HG03342 (cell line): Measurements from ENCODE around the gene SFSWAP.
"Not testable (repeated sequence)": the region's sequence is repeated elsewhere in the genome, so short reads cannot be mapped to it uniquely, and the experiment has no call there.

Source experiments
- ATAC-seq: cut with Tn5 transposase; IDR thresholded peaks from one replicate; pipeline ENCODE4 v1.9.1; 2021; ENCODE audit warnings: mild to moderate bottlenecking, moderate library complexity; ENCODE audit not compliant: unreplicated experiment

The SFSWAP gene

DNA sequence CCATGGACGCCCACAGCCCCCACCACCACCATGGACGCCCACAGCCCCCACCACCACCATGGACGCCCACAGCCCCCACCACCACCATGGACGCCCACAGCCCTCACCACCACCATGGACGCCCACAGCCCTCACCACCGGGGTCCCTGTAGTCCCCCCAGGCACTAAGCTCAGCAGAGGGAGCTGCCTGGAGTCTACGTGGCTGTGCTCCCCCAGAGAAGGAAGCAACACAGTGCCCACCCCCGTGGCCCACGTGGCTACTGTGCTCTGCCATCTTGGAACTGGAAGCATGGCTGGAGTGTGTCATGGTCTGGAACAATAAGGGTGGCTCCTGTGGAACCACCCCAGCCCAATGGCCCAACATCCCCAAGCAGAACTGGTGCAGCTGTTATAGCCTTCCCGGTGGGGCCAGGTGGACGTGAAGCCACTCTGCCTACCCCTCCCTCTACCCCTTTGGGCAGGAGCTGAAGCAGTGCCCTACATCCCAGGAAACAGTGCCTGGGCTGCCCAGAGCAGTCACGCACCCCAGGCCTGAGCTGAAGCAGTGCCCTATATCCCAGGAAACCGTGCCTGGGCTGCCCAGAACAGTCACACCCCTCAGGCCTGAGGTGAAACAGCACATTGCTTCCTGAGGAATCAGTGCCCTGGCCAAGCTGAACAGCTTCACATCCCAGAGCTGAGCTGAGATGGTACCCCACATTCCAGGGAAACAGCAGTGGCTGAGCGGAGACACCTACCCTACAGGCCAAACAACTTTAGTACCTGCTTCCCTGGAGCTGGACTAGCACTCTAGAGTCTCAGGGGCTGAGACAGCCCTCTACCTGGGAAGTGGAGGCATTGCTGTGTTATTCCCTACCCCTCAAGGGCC lies 9.0 kb upstream of the SFSWAP start:
- no peak for ATAC-seq

DNA sequence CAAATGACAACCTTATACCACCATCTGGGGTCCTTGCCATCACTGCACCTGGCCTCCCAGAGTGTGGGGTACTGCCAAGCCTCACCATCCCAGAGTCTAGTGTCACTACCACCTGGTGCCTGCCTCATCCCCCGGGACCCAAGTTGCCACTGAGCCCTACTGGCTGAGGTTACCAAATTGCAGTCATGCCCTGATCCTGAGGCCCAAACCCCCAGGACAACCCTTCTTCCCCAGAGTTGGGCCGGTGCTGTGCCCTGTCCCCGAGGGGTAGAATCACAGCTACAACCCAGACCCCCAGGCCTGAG lies 8.4 kb upstream of the SFSWAP start:
- no peak for ATAC-seq

DNA sequence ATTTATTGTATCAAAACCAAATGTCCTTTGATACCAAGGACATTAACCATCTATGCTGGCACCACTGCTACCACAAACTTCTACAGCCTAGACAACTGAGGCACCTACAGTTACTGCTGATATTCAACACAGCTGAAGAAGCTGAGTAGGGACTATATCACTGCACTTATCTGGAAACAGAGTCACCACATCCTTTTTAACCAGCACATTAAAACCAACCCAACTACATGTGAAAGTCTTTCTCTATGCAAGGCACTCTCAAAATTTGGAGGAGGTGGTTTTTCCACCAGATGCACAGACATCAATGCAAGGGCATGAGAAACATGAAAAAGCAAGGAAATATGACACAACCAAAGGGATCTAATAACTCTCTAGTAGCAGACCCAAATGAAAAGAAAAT lies 7.7 kb upstream of the SFSWAP start:
- ATAC-seq = no peak

DNA sequence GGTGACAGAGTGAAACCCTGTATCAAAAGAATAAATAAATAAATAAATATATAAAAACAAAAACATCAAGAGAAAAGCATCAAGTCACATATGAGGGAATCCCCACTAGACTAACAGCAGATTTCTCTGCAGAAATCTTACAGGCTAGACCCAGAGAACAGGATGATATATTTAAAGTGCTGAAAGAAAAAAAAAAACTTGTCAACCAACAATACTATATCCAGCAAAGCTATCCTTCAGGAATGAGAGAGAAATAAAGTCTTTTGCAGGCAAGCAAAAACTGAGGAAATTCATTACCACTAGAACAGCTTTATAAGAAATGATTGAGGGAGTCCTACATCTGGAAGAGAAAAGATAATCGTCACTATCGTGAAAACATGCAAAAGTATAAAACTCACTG lies 6.4 kb upstream of the SFSWAP start:
- ATAC-seq = no peak

DNA sequence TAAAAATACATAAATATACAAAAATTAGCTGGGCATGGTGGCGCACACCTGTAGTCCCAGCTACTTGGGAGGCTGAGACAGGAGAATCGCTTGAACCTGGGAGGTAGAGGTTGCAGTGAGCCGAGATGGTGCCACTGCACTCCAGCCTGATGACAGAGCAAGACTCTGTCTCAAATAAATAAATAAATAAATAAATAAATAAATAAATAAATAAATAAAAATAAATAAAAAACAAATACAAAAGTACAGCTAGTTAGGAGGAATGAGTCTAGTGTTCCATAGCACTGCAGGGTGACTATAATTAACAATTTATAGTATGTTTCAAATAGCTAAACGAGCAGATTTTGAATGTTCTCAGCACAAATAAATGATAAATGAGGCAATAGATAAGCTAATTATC lies 4.2 kb upstream of the SFSWAP start:
- not testable (repeated sequence) for ATAC-seq

DNA sequence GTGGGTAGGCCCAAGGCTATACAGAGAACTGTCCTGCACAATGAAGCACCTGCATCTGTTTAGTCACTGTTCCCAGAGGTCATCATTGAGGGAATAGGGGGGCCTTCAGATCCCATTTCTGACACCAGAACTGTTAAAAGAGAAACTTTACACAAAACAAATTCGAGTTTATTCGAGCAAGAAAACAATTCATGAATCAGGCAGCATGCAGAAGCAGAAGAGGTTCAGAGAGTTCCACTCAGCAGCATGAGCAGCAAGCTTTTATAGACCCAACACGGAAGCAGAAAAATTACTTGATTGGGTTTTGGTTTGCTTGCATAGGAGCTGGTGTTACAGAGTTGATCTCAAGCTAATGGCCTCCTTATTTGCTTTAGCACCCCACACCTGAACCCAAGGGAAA lies 1.7 kb upstream of the SFSWAP start:
- no peak for ATAC-seq

DNA sequence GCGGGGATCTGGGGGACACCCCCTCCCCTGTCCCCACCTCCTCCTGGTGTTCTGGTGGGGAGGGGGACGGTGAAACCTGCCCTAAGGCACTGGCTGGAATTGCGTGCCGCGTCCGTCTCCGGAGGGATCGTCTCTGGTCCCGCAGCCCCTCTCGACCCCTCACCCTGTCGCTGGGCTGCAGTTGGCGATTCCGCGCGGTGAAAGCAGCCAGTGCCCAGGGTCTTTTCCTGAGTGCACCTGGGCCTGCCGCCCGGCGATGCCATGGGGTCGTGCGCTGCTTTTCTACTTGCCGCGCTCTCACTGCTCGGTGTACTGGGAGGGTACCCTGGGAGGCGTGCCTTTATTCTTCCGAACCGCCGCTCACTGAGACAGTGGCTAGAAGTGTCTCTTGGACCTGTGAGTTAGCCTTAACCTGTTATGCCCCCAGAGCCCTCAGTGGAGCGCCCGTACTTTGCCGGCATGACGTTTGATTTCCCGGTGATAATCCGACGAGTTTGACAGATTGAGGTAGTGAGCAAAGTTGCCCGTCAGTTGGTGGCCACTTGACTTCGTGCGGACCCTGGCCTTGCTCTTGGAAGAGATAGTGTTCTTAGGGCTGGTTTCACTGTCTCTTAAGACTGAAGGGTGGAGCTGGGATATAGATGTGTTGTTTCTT lies 788 bp downstream of the SFSWAP start:
- ATAC-seq = no peak

DNA sequence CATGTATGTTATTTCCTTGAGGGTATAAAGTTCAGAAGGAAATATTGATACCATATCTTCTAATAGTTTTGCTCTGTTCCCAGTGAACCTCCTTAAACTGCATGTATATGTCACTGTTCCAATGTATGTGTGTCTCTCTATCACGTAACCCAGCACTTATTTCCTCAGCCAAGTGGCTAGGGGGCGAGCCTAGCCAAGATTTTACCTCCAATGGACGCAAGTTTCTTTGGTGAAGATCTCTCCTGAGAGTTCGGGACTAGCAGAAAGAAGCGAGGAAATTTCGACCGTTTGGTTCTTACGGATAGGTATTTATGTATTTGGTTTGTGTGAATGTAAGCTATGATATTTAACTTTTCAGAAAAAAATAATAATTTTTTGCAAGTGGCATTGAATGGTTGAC lies 2.5 kb downstream of the SFSWAP start:
- ATAC-seq = no peak

DNA sequence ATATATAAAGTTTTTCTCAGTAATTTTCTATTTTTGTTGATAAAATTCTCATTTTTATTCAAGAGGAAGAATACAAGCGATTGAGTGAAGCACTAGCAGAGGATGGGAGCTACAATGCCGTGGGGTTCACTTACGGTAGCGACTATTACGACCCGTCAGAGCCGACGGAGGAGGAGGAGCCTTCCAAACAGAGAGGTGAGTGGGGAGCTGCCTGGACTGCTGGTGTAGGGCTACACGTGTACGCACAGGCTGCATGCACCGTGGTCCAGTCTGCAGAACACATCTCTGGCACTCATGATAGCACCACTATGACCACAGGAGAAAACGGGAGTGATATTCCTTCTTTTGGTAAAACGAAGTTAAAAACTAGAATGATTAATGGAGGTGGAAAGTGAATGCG lies 3.9 kb downstream of the SFSWAP start:
- no peak for ATAC-seq

DNA sequence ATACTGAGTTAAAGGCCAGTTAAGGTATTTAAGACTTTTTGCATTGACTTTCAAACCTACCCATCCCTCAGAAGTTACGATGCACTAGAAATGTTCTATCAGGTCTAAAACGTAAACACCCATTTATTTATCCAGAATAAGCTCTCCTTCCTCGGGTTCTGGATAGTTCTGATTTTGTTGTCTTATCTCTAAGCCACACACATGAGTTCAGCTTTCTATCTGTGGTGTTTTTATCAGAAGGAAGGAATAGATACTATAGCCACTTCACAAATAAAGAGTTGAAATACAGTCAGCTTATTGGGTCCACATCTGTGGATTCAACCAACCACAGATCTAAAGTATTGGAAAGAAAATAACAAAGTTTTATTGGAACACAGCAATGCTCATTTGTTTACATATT lies 5.4 kb downstream of the SFSWAP start:
- ATAC-seq = no peak

DNA sequence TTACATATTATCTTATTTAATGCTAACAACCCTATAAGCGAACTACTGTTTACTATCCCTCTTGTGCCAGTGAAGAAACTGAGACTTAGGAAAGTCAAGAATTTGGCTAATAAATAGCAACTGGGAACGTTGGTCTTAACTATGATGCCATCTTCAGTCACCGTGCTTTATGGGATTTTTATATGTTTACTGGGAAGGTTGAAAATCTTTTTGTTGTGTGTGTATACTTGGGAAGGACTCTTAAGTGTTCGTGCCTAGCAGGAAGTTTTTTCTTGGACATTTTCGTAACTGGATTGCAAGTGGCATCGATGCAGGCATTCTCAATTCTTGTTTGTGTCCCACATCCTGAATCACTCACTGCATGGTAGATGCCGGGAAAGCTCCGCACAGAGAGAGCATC lies 9.4 kb downstream of the SFSWAP start:
- ATAC-seq = no peak

DNA sequence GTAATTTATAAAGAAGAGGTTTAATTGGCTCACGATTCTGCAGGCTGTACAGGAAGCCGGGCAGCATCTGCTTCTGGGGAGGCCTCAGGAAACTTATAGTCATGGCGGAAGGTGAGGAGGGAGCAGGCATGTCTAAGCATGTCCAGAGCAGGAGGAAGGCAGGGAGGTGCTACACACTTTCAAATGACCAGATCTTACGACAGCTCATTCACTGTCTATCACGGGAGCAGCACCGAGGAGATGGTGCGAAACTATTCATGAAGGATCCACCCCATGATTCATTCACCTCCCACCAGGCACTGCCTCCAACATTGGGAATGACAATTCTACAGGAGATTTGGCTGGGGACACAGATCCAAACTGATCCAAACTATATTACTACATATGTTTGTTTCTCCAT lies 10.0 kb downstream of the SFSWAP start:
- ATAC-seq = no peak

DNA sequence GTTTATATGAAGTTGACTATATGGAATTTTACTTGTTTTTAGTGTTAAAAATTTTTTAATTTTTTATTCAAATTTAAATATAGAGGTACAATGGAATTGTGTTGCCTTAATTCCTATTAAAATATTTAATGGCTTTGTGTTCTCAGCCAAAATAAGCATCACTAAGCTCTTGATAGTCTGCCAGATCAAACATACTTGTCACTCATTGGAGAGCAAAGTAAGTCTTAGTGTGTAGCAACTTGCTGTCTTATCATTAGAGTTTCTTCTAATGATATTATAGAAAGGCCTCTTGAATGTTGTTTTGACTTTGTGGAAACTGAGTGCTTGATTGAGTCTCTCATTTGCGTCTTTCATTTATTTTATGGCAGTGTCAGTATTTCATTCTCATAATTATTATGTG lies 10.7 kb downstream of the SFSWAP start:
- ATAC-seq = no peak

DNA sequence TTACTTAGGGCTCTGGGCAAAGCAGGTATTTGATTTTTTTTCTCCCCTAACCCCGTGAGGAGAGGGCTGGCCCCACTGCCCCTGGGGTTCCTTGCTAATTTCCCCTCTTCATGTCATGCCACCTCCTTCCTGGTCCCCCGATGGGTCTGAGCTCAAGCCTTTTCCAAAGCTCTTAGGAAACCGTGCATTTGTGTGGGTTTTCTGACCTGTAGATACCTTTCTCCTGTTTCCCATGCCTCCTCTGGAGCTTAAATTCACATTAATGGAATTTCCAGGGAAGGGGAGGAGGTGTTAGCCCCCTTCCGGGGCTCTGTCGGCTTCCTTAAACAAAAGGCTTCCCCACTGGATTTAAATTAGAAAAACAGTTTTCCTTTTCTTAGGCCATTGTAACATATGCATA lies 12.6 kb downstream of the SFSWAP start:
- ATAC-seq = no peak

DNA sequence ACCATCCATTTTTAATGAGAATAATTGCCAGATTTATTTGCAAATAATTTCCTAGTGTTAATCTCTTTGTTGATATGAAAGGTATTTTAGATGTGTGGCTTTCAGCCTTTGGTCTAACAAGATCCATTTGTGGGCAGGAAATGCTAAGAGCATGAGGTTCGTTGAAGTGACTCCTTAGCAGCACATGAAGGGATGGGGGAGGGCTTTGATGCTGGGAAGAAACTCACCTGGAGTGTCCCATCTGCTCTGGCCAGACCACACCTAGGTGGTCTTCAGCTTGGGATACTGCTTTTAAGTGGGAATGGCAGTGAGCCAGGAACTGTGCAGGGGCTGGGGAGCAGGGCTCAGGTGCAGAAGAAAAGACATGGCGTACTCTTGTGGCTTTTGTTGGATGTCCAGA lies 13.6 kb downstream of the SFSWAP start:
- ATAC-seq = no peak

DNA sequence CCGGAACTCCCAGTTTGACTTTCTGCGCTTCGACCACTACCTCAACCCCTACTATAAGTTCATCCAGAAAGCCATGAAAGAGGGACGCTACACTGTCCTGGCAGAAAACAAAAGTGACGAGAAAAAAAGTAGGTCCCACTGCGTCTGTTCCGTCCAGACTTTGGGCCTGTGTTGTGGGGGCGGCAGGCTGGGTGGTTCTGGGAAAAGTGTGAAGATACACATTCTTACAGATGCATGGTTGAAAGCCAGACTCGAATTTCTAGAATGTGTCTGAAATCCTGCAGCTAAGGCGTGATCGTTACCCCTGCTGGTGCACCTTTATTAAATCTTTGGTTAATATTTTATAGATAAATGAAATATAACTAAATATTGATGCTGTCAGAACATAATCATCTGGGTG lies 14.6 kb downstream of the SFSWAP start:
- ATAC-seq = no peak

DNA sequence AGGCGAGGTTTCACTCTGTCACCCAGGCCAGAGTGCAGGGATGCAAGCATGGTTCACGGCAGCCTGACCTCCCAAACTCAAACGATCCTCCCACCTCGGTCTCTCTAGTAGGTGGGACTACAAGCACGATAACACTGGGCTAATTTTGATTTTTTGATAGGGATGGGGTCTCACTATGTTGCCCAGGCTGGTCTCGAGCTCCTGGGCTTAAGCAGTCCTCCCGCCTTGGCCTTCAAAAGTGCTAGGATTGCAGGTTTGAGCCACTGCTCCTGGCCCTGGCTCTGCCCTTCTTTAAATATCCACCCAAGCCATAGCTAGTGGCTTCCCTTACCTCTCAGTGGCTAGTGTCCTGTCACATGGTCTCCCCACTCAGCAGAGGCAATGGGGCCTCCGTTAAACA lies 17.8 kb downstream of the SFSWAP start:
- no peak for ATAC-seq

DNA sequence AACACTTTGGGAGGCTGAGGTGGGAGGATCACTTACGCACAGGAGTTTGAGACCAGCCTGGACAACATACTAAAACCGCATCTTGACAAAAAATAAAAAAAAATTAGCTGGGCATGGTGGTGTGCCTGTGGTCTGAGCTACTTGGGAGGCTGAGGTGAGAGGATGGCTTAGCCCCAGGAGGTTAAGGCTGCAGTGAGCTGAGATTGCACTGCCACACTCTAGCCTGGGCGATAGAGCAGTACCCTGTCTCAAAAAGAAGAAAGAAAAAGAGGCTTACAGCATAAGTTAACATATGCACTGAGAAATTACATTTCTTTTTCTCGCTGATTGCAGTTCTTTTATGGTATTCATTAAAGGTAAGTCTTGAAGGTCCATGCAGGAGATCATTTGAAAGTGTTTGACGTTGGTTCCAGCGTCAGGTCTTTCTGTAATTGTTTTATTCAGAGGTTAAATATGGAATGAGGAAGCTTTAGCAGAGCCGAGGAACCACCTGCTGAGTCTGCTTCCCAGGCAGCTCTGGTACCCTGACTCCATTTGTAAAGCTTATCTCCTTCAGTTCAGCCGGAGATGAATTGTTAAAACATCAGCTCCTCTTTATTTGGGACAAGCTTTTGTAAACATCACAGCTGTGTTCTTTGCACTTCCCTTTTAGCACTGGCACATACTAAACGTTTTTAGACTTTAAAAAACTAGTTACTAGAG lies 18.5 kb downstream of the SFSWAP start:
- ATAC-seq = no peak

DNA sequence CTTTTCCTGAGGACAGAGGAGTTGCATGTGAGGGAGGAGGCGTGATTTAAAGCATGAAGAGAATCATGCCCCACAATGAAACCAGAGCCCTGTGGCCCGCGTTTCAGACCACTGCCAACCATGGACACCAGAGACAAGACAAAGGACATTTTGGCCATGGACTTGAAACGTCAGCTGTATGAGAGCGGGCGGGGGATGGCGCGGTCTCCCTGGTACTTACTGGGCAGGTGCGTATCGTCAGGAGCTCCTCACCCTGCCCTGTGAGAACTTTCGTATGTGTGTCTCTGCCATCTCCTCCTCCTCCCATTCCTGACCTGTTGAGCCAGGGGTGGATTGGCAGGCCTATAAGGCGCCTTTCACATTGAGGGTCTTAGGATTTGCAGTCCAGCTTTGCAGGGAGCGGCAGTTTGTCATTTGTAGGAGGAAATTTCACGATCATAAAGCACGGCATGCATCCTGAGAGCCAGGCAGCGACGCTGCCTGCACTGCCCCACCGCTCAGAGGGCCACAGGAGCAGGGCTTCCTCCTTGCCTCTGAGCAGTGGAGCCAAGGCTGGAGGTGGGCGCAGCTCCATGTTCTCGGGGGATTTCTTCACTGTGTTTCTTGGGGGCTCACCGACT lies 22.2 kb downstream of the SFSWAP start:
- ATAC-seq = no peak

DNA sequence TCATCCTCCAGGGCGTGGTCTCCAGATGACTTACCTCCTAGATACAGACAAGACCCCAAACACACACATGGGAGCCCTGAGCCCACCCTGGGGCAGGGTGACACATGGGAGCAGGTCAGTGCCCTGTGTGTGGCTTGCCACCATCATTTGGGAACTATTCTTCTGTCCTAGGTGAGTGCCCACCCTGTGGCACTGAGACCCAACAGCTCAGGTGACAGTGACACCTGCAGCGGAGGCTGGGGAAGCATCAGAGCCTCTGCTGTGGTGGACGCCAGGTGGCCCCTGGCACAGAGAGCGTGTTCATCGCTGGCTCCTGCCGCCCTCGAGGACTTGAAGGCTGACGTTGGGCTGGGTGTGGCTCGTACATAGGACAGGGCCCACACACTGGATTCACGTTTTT lies 23.0 kb downstream of the SFSWAP start:
- no peak for ATAC-seq

DNA sequence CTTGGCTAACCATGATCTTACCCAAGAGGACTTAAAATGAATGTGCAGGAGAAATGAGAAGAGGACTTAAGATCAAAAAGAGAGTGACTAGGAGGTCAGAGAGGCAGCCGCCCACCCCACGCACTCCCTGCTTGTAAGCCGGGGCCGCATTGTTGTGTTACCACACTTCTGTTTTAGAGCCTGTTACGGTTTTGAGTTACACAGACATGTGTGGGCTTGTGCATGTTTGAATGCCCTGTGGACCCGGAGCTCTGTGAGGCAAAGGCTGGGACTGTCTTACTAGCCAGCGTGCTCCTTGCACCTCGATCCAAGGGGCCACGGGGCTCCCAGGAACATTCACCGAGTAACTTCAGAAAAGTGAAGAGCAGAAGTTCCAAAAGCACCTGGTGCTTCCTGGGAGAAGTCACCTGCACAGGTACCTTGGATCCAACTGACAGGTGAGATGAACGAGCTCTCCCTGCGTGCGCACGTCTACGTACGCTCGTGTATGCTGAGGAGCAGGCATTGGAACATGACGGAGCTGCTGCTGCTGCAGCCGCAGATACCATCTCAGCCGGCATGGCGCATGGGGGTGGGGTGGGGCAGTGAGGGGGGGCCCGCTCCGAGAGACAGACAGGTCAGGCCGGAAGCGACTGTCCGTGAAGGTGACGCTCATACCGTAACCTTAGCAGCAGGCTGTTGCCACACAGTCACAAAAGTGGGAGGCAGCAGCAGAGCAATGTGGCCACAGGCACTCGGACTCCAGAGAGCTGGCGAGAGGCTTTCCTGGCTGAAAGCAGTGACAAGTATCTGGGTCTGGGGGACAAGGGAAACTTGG lies 23.7 kb downstream of the SFSWAP start:
- no peak for ATAC-seq
